Activated naive CD4-positive, alpha-beta T cell treated with anti-CD3 and anti-CD28 coated beads, Interleukin-2, amount 50 U/mL, for 24 hours (primary cell): Measurements from ENCODE around the gene KIF1B.
"Not testable (repeated sequence)": the region's sequence is repeated elsewhere in the genome, so short reads cannot be mapped to it uniquely, and the experiment has no call there.

ENCODE experiments used
- H3K27ac Mint-ChIP-seq: one replicate; pipeline ENCODE4 v1.8.0; 2021; ENCODE audit warnings: mild to moderate bottlenecking, mixed read lengths
- H3K27me3 Mint-ChIP-seq: one replicate; pipeline ENCODE4 v1.8.0; 2021; ENCODE audit warnings: mixed read lengths
- H3K36me3 Mint-ChIP-seq: one replicate; pipeline ENCODE4 v1.8.0; 2021; ENCODE audit warnings: mixed read lengths
- H3K4me1 Mint-ChIP-seq: one replicate; pipeline ENCODE4 v1.8.0; 2021; ENCODE audit warnings: mixed read lengths
- H3K4me3 Mint-ChIP-seq: one replicate; pipeline ENCODE4 v1.8.0; 2021; ENCODE audit warnings: mild to moderate bottlenecking, mixed read lengths
- H3K9me3 Mint-ChIP-seq: one replicate; pipeline ENCODE4 v1.8.0; 2021; ENCODE audit warnings: mixed read lengths

The KIF1B gene

GRCh38 chr1:10424034-10424433 lies 213.7 kb downstream of the KIF1B start:
- no peak overlapping the region for H3K4me3 Mint-ChIP-seq
- no peak overlapping the region for H3K27ac Mint-ChIP-seq
- no peaks in the 10 kb centered on the region for H3K27me3 Mint-ChIP-seq
- peaks cover 3% of the 10 kb centered on the region for H3K4me1 Mint-ChIP-seq
- H3K36me3 Mint-ChIP-seq: peaks cover 5% of the 10 kb centered on the region
- H3K9me3 Mint-ChIP-seq: no peaks in the 10 kb centered on the region

GRCh38 chr1:10424651-10425050 lies 214.3 kb downstream of the KIF1B start:
- Mint-ChIP-seq H3K9me3 (no peaks in the 10 kb centered on the region), H3K27ac (no peak overlapping the region), H3K4me1 (peaks cover 8% of the 10 kb centered on the region), H3K27me3 (no peaks in the 10 kb centered on the region), H3K4me3 (no peak overlapping the region), H3K36me3 (peaks cover under 1% of the 10 kb centered on the region)

- H3K4me3 Mint-ChIP-seq, H3K27me3 Mint-ChIP-seq, H3K27ac Mint-ChIP-seq, H3K36me3 Mint-ChIP-seq, H3K9me3 Mint-ChIP-seq: not testable (repeated sequence)
- peaks cover 14% of the 10 kb centered on the region for H3K4me1 Mint-ChIP-seq
Measured at GRCh38 chr1:10425826-10426534, 215.6 kb downstream of the KIF1B start.

- H3K4me3 Mint-ChIP-seq, H3K27ac Mint-ChIP-seq, H3K36me3 Mint-ChIP-seq, H3K27me3 Mint-ChIP-seq, H3K9me3 Mint-ChIP-seq: not testable (repeated sequence)
- H3K4me1 Mint-ChIP-seq: peaks cover 19% of the 10 kb centered on the region
Measured at GRCh38 chr1:10426535-10426848, 216.1 kb downstream of the KIF1B start.

GRCh38 chr1:10428984-10429383 lies 218.6 kb downstream of the KIF1B start:
- H3K27ac Mint-ChIP-seq: no peak overlapping the region
- H3K9me3 Mint-ChIP-seq: no peaks in the 10 kb centered on the region
- H3K27me3 Mint-ChIP-seq: no peaks in the 10 kb centered on the region
- H3K4me1 Mint-ChIP-seq: peaks cover 19% of the 10 kb centered on the region
- no peak overlapping the region for H3K4me3 Mint-ChIP-seq
- H3K36me3 Mint-ChIP-seq: no peaks in the 10 kb centered on the region

- Mint-ChIP-seq H3K27ac (peak overlapping the region; percentile 97), H3K9me3 (no peaks in the 10 kb centered on the region), H3K4me3 (peak overlapping the region; percentile 92), H3K27me3 (no peaks in the 10 kb centered on the region), H3K4me1 (peaks cover 19% of the 10 kb centered on the region), H3K36me3 (no peaks in the 10 kb centered on the region)
Measured at GRCh38 chr1:10429868-10430215, 219.5 kb downstream of the KIF1B start.

- peaks cover 19% of the 10 kb centered on the region for H3K4me1 Mint-ChIP-seq
- no peaks in the 10 kb centered on the region for H3K27me3 Mint-ChIP-seq
- H3K36me3 Mint-ChIP-seq: no peaks in the 10 kb centered on the region
- peak within 1 kb of the TSS; percentile 97 for H3K27ac Mint-ChIP-seq
- H3K9me3 Mint-ChIP-seq: no peaks in the 10 kb centered on the region
- H3K4me3 Mint-ChIP-seq: peak within 1 kb of the TSS; percentile 92
Measured at GRCh38 chr1:10430216-10431069, 220.1 kb downstream of the KIF1B start, which contains the start of gene CENPS. Gene CENPS (plus strand): TSS chr1:10430433. CDS start chr1:10430518, 85 bp downstream.
